ENCODE data around the gene DIRAS2.
"Not testable (repeated sequence)": the region's sequence is repeated elsewhere in the genome, so short reads cannot be mapped to it uniquely, and the experiment has no call there.

The DIRAS2 gene

GRCh38 chr9:90658783-90659182 lies 16.2 kb upstream of the DIRAS2 start:
- no peak overlapping the region for H3K27ac ChIP-seq
- no peak overlapping the region for H3K4me3 ChIP-seq
- TF ChIP-seq CTCF (IDR thresholded peaks at IDR 0.05): no peak
- DNase-seq (ENCODE audit: low spot score): no peak

GRCh38 chr9:90658181-90658580 lies 15.6 kb upstream of the DIRAS2 start:
- Histone ChIP-seq H3K4me3 (no peak overlapping the region), H3K27ac (no peak overlapping the region)
- DNase-seq (ENCODE audit: low spot score): no peak
- no peak for TF ChIP-seq CTCF (IDR thresholded peaks at IDR 0.05)

- not testable (repeated sequence) for DNase-seq (ENCODE audit: low spot score); H3K27ac ChIP-seq; H3K4me3 ChIP-seq
Observed at GRCh38 chr9:90656876-90657275, 14.3 kb upstream of the DIRAS2 start.

- no peak for DNase-seq (ENCODE audit: low spot score)
- no peak overlapping the region for H3K4me3 ChIP-seq
- no peak for TF ChIP-seq CTCF (IDR thresholded peaks at IDR 0.05)
- H3K27ac ChIP-seq: no peak overlapping the region
Observed at GRCh38 chr9:90651246-90651645, 8.6 kb upstream of the DIRAS2 start.

GRCh38 chr9:90647843-90648242 lies 5.2 kb upstream of the DIRAS2 start:
- no peak overlapping the region for H3K27ac ChIP-seq
- DNase-seq (ENCODE audit: low spot score): no peak
- no peak for TF ChIP-seq CTCF (IDR thresholded peaks at IDR 0.05)
- no peak overlapping the region for H3K4me3 ChIP-seq

GRCh38 chr9:90645721-90646120 lies 3.1 kb upstream of the DIRAS2 start:
- TF ChIP-seq CTCF (IDR thresholded peaks at IDR 0.05): no peak
- H3K4me3 ChIP-seq: no peak overlapping the region
- H3K27ac ChIP-seq: no peak overlapping the region
- no peak for DNase-seq (ENCODE audit: low spot score)

GRCh38 chr9:90641884-90642487 lies 638 bp downstream of the DIRAS2 start:
- no peak for TF ChIP-seq CTCF (IDR thresholded peaks at IDR 0.05)
- H3K4me3 ChIP-seq: no peak overlapping the region
- no peak overlapping the region for H3K27ac ChIP-seq
- DNase-seq (ENCODE audit: low spot score): no peak

GRCh38 chr9:90641086-90641485 lies 1.5 kb downstream of the DIRAS2 start:
- TF ChIP-seq CTCF (IDR thresholded peaks at IDR 0.05): no peak
- H3K27ac ChIP-seq: no peak overlapping the region
- H3K4me3 ChIP-seq: no peak overlapping the region
- no peak for DNase-seq (ENCODE audit: low spot score)
